ENCODE results near the gene ACOD1. TPM values are rescaled to one million over a fixed set of nuclear protein-coding genes. Genes with fewer than 3 reads are reported as not detected.

Gene ACOD1
- total RNA-seq, 1 experiment from 2014 or later, result not detected

GRCh38 chr13:76968041-76968440 lies 19.7 kb downstream of the ACOD1 start:
- Histone ChIP-seq H3K18ac (ENCODE audit: insufficient read length, low read depth, low read length) (no peak overlapping the region), H3K27me3 (ENCODE audit: insufficient read depth, low read length) (no peaks in the 10 kb centered on the region), H3T11ph (ENCODE audit: low read length) (no peak overlapping the region), H4K20me1 (ENCODE audit: control insufficient read depth, insufficient read depth, insufficient read length) (no peaks in the 10 kb centered on the region), H2BK12ac (ENCODE audit: insufficient read length, low read depth, low read length) (no peak overlapping the region), H3K56ac (ENCODE audit: insufficient read length, low read depth, low read length) (no peak overlapping the region), H2AFZ (ENCODE audit: low read length) (no peak overlapping the region), H3K27ac (ENCODE audit: insufficient read length, low read depth, low read length) (no peak overlapping the region), H3K9me3 (ENCODE audit: control insufficient read depth, low read depth, low read length) (no peaks in the 10 kb centered on the region), H2AK5ac (ENCODE audit: insufficient read length, low read length) (no peak overlapping the region), H3K79me2 (ENCODE audit: insufficient read depth, low read length) (no peaks in the 10 kb centered on the region), H4K5ac (ENCODE audit: insufficient read length, low read depth, low read length) (no peak overlapping the region), H3K14ac (ENCODE audit: insufficient read depth, low read length) (no peak overlapping the region), H2BK20ac (ENCODE audit: low read depth, low read length, poor library complexity, severe bottlenecking) (no peak overlapping the region), H2BK15ac (ENCODE audit: low read depth, low read length) (no peak overlapping the region), H3K23ac (ENCODE audit: insufficient read length, low read depth, low read length) (no peak overlapping the region), H4K91ac (ENCODE audit: insufficient read length, low read depth, low read length) (no peak overlapping the region), H3K9ac (ENCODE audit: extremely low read depth, insufficient read length, low read length) (no peak overlapping the region), H3K79me1 (ENCODE audit: insufficient read depth, low read depth, low read length, poor library complexity, severe bottlenecking) (no peaks in the 10 kb centered on the region), H2BK120ac (ENCODE audit: low read depth, low read length, poor library complexity, severe bottlenecking) (no peak overlapping the region), H3K4me1 (ENCODE audit: insufficient read depth, low read length) (no peaks in the 10 kb centered on the region), H4K8ac (replicated peaks; ENCODE audit: insufficient read length, low read depth, low read length) (no peak overlapping the region), H2BK5ac (ENCODE audit: insufficient read length, low read length) (no peak overlapping the region), H3K4me2 (ENCODE audit: insufficient read depth, insufficient read length, low read length) (no peak overlapping the region), H3K23me2 (ENCODE audit: insufficient read length, low read depth, low read length, poor library complexity, severe bottlenecking) (no peaks in the 10 kb centered on the region), H3K4ac (ENCODE audit: low read depth, low read length) (no peak overlapping the region)
- no peak for DNase-seq
- H3K27me3 Mint-ChIP-seq (ENCODE audit: low read depth), result no peaks in the 10 kb centered on the region
- 0 out of 4 replicates have a peak, but pooled peaks cover 0 to 3% of the 10 kb centered on the region in 2 experiments for H3K4me1 Mint-ChIP-seq
- TF ChIP-seq CTCF (conservative IDR thresholded peaks at IDR 0.05), result no peak
- H3K9me3 Mint-ChIP-seq, result no peaks in the 10 kb centered on the region
- no peak overlapping the region for H3K27ac Mint-ChIP-seq
- no CpG with 5 or more reads among the region's 6 CpGs for WGBS (ENCODE audit: extremely low coverage, insufficient read length, low lambda C conversion rate)
- no peaks in the 10 kb centered on the region for H3K36me3 Mint-ChIP-seq (ENCODE audit: insufficient read depth in 1 of 3, low read depth in 3 of 3)
- no peak overlapping the region for H3K4me3 Mint-ChIP-seq

Data from H9 (cell line).